ENCODE measurements around the gene UQCR11.

The UQCR11 gene

GRCh38 chr19:1613808-1614570, 8.7 kb upstream of the UQCR11 start:
- no peak for DNase-seq

- no peak for DNase-seq
Measured at GRCh38 chr19:1613146-1613545, 7.9 kb upstream of the UQCR11 start.

- DNase-seq = no peak
Measured at GRCh38 chr19:1612114-1613086, 7.1 kb upstream of the UQCR11 start.

GRCh38 chr19:1611353-1611752, 6.1 kb upstream of the UQCR11 start:
- no peak for DNase-seq

- peak in 1 of 2 donors; percentile 23 for DNase-seq
Measured at GRCh38 chr19:1610579-1610978, 5.3 kb upstream of the UQCR11 start.

GRCh38 chr19:1609680-1610474, 4.6 kb upstream of the UQCR11 start:
- DNase-seq = no peak

- peak in 1 of 2 donors; percentile 27 for DNase-seq
Measured at GRCh38 chr19:1609103-1609396, 3.8 kb upstream of the UQCR11 start.

GRCh38 chr19:1608359-1609102, 3.3 kb upstream of the UQCR11 start:
- peak in 1 of 2 donors; percentile 22 for DNase-seq

- DNase-seq = no peak
Measured at GRCh38 chr19:1606138-1606651, 933 bp upstream of the UQCR11 start.

GRCh38 chr19:1602091-1602707, 3.1 kb downstream of the UQCR11 start:
- no peak for DNase-seq

GRCh38 chr19:1601613-1602064, 3.6 kb downstream of the UQCR11 start:
- no peak for DNase-seq

- no peak for DNase-seq
Measured at GRCh38 chr19:1599460-1599846, 5.8 kb downstream of the UQCR11 start.

- DNase-seq = no peak
Measured at GRCh38 chr19:1598777-1599459, 6.3 kb downstream of the UQCR11 start.

- DNase-seq = no peak
Measured at GRCh38 chr19:1593501-1593772, 11.8 kb downstream of the UQCR11 start.

- DNase-seq = peak; percentile 85 to 86
Measured at GRCh38 chr19:1592755-1593500, 12.3 kb downstream of the UQCR11 start, which contains the start of gene MBD3. Gene MBD3, minus strand, starts transcription at chr19:1592865. Its CDS starts 234 bp downstream, at chr19:1592631.

- peak; percentile 75 to 82 for DNase-seq
Measured at GRCh38 chr19:1592024-1592754, 13.1 kb downstream of the UQCR11 start.

- DNase-seq = peak in 1 of 2 donors; percentile 31
Measured at GRCh38 chr19:1591421-1592023, 13.7 kb downstream of the UQCR11 start.

- no peak for DNase-seq
Measured at GRCh38 chr19:1590641-1591397, 14.4 kb downstream of the UQCR11 start.

Data from activated CD4-positive, alpha-beta T cell treated with anti-CD3 and anti-CD28 coated beads for 4 hours (primary cell).